VCaP (cell line): ENCODE results near the gene ITPR1.

Experiments
- H3K27ac ChIP-seq: fragments of 450-650 bp; 2 replicates; pipeline ENCODE4 v1.5.1; 2017
- CTCF ChIP-seq: fragments of 450-650 bp; conservative IDR thresholded peaks from 2 replicates; pipeline ENCODE4 v1.5.1; 2017; ENCODE audit warnings: mild to moderate bottlenecking, moderate library complexity

The ITPR1 gene

GRCh38 chr3:4472312-4472711 lies 20.8 kb upstream of the ITPR1 start:
- peak overlapping the region; percentile 31 for H3K27ac ChIP-seq
- TF ChIP-seq CTCF = no peak

- peak overlapping the region; percentile 31; the same call in 1 of the 2 replicates for H3K27ac ChIP-seq
- TF ChIP-seq CTCF = no peak
Observed at GRCh38 chr3:4472766-4473165, 20.4 kb upstream of the ITPR1 start.

GRCh38 chr3:4474683-4475490 lies 18.3 kb upstream of the ITPR1 start:
- TF ChIP-seq CTCF = no peak
- peak overlapping the region; percentile 35 for H3K27ac ChIP-seq

- TF ChIP-seq CTCF = no peak
- no peak overlapping the region for H3K27ac ChIP-seq
Observed at GRCh38 chr3:4475804-4476203, 17.3 kb upstream of the ITPR1 start.

GRCh38 chr3:4476496-4476895 lies 16.7 kb upstream of the ITPR1 start:
- no peak for TF ChIP-seq CTCF
- H3K27ac ChIP-seq = no peak overlapping the region

- no peak for TF ChIP-seq CTCF
- H3K27ac ChIP-seq = no peak overlapping the region
Observed at GRCh38 chr3:4478261-4478660, 14.9 kb upstream of the ITPR1 start.

GRCh38 chr3:4491855-4492207 lies 1.3 kb upstream of the ITPR1 start:
- peak overlapping the region; percentile 95 for H3K27ac ChIP-seq
- no peak for TF ChIP-seq CTCF
